HCT116 (cell line): ENCODE results near the gene PCDH9.

Source experiments
- EZH2 ChIP-seq: fragments of 200-600 bp; sonication (generic); IDR thresholded peaks from 2 replicates; pipeline ENCODE4 v1.6.1; 2017; ENCODE audit warnings: antibody characterized with exemption, mixed run types
- POLR2A ChIP-seq: IDR thresholded peaks from 2 replicates; pipeline ENCODE4 v1.7.0; 2011; ENCODE audit warnings: borderline replicate concordance; ENCODE audit not compliant: insufficient read depth, insufficient read length; ENCODE audit errors: extremely low read depth
- SRF ChIP-seq: IDR thresholded peaks from 2 replicates; pipeline ENCODE4 v1.6.1; 2012; ENCODE audit warnings: low read depth
- ZFX ChIP-seq: fragments of 450-650 bp; IDR thresholded peaks from 2 replicates; pipeline ENCODE4 v1.6.1; 2017
- ZNF274 ChIP-seq: fragments of 200-500 bp; sonication (Bioruptor generic); IDR thresholded peaks from 2 replicates; pipeline ENCODE4 v1.6.1; 2014; ENCODE audit warnings: mild to moderate bottlenecking, low read depth, low read length, inconsistent platforms
- TF ChIP-seq, protein P1 (sequence below), 3 experiments: fragments of 200-600 bp in 1 of 3; sonication (generic) in 1 of 3; IDR thresholded peaks in 2 of 3; conservative IDR thresholded peaks in 1 of 3; 2 replicates each; pipeline ENCODE4 v1.5.1; 2012 to 2017; ENCODE audit warnings: low read depth in 2 of 3, low read length in 2 of 3, antibody characterized with exemption in 1 of 3, borderline replicate concordance in 1 of 3, control low read depth in 1 of 3, mild to moderate bottlenecking in 1 of 3, mixed read lengths in 1 of 3, mixed run types in 1 of 3, moderate library complexity in 1 of 3; ENCODE audit not compliant: insufficient read depth in 1 of 3
- TF ChIP-seq, protein P2 (sequence below): IDR thresholded peaks from 2 replicates; pipeline ENCODE4 v1.6.1; 2012

DNA sequence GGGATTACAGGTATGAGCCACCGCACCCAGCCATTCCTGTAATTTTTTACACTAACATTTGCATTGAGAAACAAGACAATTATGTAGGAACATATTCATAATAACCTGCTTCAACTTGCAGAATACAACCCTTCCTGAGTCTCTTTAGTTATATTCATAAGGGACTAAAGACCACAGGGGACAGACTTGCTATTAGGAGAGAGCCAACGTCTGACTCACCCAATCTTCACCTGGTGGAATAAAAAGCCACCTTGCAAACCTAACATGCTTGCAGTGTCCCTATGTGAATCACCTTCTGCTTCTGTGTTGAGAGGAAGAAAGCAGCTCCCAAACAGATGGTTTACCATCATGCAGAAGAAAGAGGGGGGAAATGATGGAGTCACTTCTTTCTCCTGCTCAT is 456.1 kb downstream of the PCDH9 start:
- TF ChIP-seq, protein P1, sequence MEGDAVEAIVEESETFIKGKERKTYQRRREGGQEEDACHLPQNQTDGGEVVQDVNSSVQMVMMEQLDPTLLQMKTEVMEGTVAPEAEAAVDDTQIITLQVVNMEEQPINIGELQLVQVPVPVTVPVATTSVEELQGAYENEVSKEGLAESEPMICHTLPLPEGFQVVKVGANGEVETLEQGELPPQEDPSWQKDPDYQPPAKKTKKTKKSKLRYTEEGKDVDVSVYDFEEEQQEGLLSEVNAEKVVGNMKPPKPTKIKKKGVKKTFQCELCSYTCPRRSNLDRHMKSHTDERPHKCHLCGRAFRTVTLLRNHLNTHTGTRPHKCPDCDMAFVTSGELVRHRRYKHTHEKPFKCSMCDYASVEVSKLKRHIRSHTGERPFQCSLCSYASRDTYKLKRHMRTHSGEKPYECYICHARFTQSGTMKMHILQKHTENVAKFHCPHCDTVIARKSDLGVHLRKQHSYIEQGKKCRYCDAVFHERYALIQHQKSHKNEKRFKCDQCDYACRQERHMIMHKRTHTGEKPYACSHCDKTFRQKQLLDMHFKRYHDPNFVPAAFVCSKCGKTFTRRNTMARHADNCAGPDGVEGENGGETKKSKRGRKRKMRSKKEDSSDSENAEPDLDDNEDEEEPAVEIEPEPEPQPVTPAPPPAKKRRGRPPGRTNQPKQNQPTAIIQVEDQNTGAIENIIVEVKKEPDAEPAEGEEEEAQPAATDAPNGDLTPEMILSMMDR (IDR thresholded peaks at IDR 0.05 in 2 of 3, conservative IDR thresholded peaks at IDR 0.05 in 1 of 3; ENCODE audit: borderline replicate concordance in 1 of 3, insufficient read depth in 1 of 3, low read depth in 2 of 3, low read length in 2 of 3): no peak
- TF ChIP-seq POLR2A: no peak
- no peak for TF ChIP-seq EZH2
- no peak for TF ChIP-seq ZFX
- TF ChIP-seq ZNF274: no peak
- TF ChIP-seq SRF: no peak
- TF ChIP-seq, protein P2, sequence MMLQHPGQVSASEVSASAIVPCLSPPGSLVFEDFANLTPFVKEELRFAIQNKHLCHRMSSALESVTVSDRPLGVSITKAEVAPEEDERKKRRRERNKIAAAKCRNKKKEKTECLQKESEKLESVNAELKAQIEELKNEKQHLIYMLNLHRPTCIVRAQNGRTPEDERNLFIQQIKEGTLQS: no peak
